NCI-H1105 treated with DMSO at 0.1 percent for 48 hours (cell line): ENCODE measurements around the gene CELF6.

Source experiments
- DNase-seq: peaks from one replicate; lab custom pipeline; 2025; lab: John Stamatoyannopoulos, UW

Gene CELF6

DNA sequence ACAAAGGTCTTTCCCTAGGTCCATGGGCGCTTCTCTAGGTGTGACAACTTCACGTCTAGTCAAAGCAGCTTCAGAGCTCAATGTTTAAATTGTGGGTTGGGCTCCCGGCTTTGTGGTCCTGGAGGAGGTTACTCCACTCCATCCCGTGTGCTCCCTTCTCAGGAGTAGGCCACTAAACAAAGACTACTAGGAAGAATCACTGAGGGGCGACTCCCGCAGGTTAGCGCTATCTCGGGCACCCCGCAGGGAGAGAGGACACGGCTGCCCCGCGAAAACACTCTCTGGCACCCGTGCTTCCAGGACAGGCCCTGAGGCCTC lies 48.1 kb downstream of the CELF6 start:
- no peak for DNase-seq

DNA sequence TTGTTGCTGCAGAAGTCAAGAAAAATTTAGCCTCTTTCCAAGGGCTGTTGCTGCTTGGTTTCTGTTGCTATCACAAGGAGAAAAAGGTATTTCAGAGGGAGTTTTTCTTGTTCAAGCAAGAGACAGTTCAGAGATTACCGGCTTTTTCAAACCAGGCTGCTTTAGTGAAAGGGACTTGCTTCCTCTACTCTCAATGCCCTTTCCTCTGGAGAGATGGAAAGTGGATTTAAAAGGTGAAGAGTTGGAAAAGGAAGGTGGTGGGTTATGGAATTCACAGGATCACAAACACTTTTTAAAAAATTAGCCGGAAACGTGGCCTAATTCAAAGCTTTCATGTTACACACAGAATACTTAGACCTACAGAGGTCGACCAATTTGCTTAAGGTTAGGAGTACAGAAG lies 48.7 kb downstream of the CELF6 start:
- DNase-seq: no peak

DNA sequence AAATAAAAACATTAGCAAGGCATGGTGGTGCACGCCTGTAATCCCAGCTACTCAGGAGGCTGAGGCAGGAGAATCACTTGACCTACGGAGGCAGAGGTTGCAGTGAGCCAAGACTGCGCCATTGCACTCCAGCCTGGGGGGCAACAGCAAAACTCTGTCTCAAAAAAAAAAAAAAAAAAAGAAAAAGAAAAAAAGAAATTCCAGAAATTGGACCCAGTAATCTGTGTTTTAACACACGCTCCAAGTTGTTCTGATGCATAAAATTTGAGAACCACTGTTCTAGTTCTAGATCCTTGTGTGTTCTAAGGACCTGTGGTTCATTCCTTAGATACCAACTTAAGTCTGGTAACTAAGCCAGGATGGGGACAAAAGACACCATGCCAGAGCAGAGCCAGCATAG lies 50.2 kb downstream of the CELF6 start:
- no peak for DNase-seq

DNA sequence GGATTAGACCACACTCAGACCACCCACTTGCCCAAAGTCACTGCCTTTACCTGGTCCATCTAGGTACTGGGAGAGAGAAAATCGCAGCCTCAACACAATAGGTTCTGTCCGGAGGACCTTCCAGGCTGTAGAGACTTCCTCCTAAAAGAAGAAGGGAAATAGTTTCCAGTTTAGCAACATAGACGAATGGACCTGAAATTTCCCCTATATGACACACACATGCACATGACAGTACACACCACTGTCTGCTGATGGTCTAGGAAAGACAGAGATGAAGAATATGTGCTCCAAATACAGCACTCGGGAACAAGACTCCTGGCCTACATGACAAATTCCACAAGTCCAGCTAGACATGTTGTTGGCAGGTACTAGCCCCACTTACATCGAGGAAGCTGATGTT lies 54.9 kb downstream of the CELF6 start:
- DNase-seq: no peak

DNA sequence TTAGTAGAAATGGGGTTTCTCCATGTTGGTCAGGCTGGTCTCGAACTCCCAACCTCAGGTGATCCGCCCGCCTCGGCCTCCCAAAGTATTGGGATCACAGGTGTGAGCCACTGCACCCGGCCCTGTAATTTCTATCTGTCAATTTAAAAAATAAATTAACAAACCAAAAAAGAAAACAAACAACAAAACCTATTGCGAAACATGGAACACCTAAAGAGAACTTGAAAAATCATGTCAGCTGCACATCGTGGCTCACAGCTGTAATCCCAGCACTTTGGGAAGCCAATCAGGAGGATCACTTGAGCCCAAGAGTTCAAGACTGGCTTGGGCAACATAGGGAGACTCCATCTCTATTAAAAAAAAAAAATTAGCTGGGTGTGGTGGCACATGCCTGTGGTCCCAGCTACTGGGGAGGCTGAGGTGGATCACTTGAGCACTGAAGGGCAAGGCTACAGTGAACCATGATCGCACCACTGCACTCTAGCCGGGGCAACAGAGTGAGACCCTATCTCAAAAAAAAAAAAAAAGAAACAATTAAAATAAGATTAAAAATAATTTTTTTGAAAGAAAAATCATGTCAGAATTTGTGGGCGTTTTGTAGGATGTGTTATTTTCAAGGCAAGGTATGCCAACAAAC lies 67.2 kb downstream of the CELF6 start:
- DNase-seq: no peak

DNA sequence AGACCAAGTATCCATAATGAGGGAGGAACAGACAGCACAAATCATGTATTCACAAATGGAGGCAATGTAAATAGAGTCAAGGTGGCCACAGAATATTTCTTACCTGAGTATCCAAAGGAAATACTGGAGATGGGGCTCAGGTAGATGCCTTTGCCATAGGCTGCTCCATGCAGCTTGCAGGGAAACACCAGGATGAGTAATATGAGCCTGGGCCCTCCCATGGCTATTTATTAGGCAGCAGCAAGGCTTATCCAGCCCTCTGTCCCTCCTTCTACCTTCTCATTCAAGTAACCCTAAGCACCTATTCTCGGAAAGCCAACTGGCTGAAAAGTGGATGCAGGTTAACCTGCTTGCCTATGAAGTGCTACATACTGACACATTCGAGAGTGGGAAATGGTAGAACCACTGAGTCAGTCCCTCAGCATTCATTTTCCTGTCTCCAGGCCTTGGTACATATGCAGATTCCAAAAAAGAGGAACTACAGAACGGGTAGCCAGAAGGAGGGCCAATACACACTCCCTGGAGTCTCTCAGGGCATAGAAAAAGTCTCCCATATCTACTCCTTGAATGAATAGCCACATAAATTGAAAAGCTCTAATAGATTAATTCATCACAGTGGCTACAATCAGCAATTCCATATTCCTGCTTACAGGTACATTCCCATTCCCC lies 70.7 kb downstream of the CELF6 start:
- DNase-seq: no peak

DNA sequence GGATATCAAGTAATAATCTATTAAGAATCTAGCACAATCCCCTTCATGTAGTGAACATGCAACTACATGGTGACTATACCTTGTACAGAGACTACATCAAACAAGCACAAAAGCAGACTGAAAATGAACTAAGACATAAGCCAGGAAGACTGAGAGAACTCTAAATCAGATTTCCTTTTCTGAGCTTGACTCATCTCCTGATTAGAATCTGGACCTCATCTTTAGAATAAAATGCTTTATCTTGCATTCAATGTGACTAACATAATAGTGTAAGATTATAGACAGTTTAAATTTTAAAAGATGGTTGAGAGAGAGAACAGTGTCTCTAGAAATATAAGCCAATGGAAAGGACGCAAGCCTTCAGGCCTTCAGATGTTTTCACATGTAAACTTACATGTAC lies 71.4 kb downstream of the CELF6 start:
- DNase-seq: no peak

DNA sequence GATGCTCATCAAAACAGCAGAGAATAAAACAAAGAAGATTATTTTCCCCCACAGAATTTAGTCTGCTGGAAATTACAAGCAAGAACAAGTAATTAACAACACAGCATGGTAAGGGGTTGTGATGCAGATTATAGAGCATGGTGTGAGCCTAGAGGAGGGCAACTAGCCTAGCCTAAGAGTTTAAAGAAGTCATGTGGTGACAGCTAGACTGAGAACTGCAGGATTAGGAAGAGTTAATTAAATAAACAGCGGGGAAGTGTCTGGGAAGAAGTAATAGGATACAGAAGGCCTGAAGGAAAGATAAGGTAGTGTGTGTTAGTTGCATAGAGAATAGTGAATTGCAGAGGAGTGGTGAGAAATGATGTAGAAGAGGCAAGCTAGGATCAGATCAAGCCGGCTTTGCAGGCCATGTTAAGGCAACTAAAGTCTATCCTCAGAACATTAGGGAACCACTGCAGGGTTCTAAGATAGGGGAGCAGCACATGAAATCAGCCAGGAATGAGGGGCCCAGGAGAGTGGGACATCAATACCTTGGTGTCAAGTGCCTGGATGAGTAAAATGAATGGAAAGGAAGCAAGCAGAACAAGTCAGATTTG lies 77.1 kb downstream of the CELF6 start:
- no peak for DNase-seq

DNA sequence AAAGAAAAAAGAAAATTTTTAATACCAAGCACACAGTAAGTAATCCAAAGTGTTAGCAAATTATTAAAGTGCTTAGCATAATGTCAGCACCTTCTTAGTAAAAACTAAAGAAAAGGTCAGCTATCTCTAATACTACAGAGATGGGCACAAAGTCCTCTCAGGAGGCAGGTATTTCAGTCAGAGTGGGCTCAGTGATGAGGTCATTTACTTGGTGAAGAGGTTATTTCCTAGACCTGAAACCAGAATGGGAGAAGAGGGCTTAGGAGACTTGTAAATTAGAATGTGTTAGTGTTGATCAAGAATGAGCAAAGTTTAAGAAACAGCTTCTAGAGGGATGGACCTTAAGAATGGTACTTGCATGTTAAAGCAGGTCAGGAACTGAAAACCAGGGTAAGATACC lies 80.3 kb downstream of the CELF6 start:
- no peak for DNase-seq

DNA sequence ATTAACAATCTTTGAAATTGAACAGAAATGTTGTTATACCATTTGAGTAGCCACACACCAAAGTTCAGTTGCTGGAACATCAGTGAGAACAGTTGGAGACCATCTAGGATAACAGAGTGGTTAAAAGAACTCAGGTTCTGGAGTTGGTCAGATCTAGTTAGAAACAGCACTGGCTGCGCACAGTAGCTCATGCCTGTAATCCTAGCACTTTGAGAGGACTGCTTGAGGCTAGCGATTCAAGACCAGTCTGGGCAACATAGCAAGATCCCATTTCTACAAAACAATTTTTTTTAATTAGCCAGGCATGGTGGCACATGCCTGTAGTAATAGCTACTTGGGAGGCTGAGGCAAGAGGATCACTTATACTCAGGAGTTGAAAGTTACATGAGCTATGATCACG lies 81.4 kb downstream of the CELF6 start:
- DNase-seq: no peak

DNA sequence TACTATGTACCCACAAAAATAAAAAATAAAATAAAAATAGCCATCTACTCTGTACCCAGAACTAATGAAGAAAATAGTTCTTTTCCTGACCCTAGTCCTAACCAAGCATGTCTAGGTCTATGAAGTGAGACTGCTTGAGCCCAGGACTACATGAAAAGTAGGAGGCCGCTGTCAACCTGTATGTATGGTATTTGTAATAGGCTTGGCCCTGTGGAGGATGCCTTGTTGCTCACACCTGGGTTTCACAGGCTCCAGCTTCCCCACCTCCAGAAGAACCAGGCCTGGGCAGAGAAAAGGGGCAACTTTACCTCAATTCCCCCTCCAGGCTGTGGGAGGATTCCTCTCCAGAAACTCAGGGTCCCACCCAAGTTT lies 82.1 kb downstream of the CELF6 start:
- DNase-seq: no peak

DNA sequence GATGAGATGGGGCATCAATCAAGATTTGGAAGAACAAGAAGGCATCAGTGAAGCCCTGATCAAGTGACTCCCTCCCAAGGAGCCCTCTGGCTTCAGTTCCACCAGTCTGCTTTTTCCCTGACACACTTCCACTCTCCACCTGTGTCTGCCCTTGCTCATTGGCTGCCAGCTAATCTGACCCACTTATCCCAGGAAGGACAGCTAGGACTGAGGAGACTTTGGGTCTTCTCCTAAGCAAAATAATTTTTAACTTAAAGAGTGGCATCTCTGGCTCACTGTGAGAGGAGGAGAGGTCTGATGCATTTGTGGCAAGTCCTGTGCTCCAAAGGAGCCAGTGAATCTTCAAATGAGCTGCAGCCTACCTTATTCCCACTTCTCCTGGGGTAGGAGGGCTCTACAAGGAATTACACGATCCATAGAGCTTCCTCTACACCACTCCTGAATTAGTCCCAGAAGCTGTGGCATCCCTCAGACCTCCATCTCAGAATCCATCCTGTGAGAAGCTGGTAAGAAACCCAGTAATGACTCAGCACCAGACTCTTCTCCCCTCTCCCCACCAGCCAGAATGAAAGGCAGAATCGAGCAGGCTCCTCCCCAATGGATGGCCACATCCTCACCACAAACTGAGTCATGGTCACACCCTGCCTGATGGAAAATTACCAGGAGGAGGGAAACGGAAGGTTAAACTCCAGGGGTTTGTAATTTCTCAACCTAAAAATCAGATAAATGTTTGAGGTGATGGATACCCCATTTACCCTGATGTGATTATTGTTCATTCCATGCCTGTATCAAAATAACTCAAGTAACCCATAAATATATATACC lies 82.7 kb downstream of the CELF6 start:
- no peak for DNase-seq

DNA sequence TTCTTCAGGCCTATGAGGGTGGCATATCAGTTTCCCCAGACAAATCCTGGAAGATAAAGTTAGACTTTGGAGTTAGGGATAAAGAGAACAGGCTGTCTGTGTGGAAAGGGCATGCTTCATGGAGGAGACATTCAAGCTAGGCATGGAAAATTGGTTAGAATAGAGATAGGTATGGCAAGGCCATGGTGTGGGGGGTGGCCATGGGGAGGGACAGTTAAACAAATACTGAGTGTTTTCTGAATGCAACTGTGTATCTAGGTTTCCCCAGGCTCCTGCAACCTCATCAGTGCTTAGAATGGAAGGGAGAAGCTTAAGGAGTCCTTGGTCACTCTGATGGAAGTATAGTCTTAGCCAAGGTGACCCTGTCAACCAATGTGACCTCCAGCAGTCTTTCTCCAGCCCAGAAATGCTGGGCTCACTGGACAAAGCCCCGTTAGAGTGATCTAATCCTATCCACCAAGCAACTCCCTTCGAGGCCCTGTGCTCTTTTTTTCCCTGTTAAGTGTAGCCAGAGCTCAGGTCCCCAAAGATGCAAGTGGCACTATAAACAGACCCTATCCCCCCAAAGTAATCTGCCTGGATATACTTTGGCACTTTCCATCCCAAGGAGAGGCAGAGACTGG lies 83.5 kb downstream of the CELF6 start:
- DNase-seq: no peak

DNA sequence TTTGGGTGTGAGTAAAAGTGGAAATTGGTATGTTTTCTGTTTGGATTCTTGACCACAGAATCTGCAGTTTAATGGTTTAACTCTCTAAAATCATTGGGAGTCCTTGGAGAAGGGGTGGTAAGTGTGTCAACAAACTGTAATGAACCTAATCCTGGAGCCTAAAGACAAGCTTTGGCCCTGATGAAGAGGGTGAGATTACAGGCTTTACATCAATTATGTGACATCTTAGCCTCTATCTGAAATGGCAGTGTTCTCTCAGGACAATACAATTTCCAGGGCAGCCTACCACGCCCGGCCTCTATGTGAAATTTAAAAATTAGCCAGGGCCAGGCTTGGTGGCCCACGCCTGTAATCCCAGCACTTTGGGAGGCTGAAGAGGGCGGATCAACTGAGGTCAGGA lies 84.7 kb downstream of the CELF6 start:
- DNase-seq: no peak
